Erythroblast (primary cell): ENCODE data around the gene ELF5.

Experiments
- DNase-seq, 2 experiments: peaks; one replicate each; lab custom pipeline; 2025; lab: John Stamatoyannopoulos, UW
- GATA1 ChIP-seq: IDR thresholded peaks from 2 replicates; pipeline ENCODE4 v1.6.1; 2011; ENCODE audit warnings: low read depth, mild to moderate bottlenecking, control low read depth, low read length, moderate library complexity
- POLR2A ChIP-seq: IDR thresholded peaks from 2 replicates; pipeline ENCODE4 v1.6.1; 2011; ENCODE audit warnings: mild to moderate bottlenecking, low read length

Gene ELF5

GRCh38 chr11:34445956-34446355 is 67.6 kb downstream of the ELF5 start:
- DNase-seq = peak in 1 of 2 experiments; percentile 41
- no peak for TF ChIP-seq GATA1
- no peak for TF ChIP-seq POLR2A

DNA sequence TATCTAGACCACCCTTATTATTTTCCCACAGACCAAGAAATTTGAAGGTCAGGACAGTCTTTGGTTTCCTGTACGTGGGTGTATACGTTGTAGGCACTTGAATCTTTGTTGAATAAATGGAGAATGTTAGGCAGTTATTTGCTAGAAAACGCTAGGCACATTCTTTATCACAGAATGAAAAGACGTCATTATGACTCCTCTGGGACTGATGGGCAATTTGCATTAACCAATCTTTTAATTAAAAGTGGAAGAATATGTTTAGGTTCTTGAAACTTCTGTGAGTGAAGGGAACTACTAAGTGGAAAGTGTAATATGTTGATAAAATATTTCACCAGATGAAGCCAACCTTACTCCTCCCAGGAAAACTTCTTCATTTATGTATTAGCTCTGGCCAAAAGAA is 69.2 kb downstream of the ELF5 start:
- TF ChIP-seq POLR2A = no peak
- TF ChIP-seq GATA1 = no peak
- no peak for DNase-seq

DNA sequence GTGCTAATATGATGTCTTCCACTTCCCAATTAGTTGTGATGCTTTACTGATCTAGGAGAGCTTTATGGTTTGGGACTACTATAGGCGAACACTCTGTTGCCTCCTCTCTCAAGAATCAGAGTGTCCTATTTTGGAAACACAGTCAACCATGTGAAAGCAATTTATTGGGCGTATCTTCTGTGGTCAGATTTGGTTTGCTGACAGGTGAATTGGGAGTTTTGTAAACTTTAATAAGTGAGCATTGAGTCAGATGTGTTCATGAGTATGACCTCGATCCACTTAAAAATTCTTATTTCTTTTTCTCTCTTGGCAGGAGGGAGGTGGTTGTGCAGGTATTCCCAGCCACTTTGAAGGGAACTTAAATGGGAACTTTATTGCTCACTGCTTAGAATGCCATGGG is 70.5 kb downstream of the ELF5 start:
- DNase-seq = no peak
- no peak for TF ChIP-seq POLR2A
- no peak for TF ChIP-seq GATA1

DNA sequence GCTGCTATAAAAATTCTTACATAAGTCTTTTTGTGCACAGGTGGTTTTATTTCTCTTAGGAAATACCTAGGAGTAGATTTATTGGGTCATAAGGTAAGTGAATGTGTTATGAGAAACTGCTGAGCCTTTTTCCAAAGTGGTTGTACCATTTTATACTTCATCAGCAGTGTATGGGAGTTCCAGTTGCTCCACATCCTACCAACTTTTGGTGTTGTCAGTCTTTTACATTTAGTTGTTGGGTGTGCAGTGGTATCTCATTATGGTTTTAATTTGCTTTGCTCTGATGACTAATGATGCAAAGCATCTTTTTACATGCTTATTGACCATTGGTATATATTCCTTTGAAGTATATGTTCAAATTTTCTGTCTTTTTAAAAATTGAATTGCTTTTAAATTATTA is 71.8 kb downstream of the ELF5 start:
- no peak for TF ChIP-seq GATA1
- no peak for TF ChIP-seq POLR2A
- DNase-seq = peak in 1 of 2 experiments; percentile 21

GRCh38 chr11:34439610-34440198 is 73.9 kb downstream of the ELF5 start:
- no peak for TF ChIP-seq POLR2A
- TF ChIP-seq GATA1 = no peak
- DNase-seq = peak; percentile 68 to 71

DNA sequence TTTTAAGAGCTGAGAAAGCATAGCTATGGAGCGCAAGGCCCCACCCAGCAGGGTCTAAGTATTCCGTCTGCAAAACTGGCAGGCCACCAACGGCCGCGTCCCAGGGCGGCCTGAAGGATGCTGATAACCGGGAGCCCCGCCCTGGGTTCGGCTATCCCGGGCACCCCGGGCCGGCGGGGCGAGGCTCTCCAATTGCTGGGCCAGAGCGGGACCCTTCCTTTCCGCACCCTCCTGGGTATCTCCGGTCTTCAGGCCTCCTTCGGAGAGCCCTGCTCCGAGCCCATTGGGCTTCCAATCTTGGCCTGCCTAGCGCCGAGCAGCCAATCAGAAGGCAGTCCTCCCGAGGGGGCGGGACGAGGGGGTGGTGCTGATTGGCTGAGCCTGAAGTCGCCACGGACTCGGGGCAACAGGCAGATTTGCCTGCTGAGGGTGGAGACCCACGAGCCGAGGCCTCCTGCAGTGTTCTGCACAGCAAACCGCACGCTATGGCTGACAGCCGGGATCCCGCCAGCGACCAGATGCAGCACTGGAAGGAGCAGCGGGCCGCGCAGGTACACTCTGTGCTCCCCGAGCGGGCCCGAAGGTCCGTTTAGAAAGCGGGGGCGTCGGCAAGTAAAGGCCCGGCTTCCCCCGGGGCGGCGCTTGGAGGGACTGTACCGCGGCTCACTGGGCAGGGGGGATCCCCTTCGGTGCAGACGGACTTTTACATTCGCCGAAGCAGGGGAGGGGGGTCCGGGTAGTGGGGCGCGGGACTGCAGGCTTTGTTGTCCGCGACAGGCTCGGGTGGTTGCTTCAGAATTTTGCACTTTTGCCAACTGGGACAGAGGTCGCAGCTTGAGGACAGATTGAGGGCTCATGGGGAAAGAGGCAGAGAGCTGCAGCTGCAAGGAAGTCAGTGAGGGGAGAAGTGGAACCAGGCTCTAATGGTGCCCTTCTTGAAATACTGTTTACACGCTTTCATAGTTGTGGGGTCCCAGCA is 74.8 kb downstream of the ELF5 start, which contains the start of gene CAT:
TSS of gene CAT (plus strand) at position 406 of the 979 bp plus-strand sequence. CDS start at position 486, 80 bp downstream.
- DNase-seq = peak; percentile 99 to 100
- TF ChIP-seq POLR2A = peak; percentile 99
- peak; percentile 81 for TF ChIP-seq GATA1

DNA sequence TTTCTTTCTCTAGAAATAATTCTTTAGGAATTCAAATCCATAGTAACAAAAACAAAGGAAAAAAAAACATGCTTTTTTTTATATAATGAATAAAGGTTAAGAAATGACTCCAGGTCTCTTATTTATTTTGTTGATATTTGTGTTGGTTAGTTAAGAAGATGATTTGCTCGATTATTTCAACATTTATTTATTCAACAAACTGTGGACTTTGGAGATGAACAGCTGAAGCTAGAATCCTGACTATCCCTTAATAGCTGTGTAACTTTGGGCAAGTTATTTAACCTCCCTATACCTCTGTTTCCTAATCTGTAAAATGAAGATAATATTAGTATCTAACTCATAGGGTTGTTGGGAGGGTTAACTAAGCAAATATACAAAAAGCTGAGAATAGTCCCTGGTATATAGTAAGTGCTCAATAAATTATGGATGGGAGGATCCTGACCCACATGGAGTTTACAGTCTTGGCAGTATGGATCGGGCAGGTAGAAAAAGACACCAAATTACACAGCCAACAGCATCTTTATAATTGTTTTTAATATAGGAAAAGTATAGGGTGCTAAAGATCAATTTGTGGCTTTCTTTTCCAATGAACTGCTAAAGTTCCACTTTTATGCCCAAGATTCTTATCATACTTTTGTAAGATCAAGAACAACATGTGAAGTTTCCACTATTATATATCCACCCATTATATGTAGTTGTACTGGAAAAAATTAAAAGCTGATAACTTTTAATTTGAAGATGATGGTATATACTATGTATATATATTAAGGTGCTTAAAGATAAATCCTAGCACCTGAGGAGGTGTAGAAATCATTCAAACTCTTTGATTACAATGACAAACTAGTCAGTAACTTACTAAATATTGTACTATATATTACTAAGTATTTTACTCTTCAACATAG is 76.1 kb downstream of the ELF5 start:
- no peak for TF ChIP-seq GATA1
- TF ChIP-seq POLR2A = no peak
- peak in 1 of 2 experiments; percentile 26 for DNase-seq

GRCh38 chr11:34433899-34434298 is 79.7 kb downstream of the ELF5 start:
- DNase-seq = no peak
- TF ChIP-seq GATA1 (no peak), POLR2A (no peak)

GRCh38 chr11:34432822-34433221 is 80.8 kb downstream of the ELF5 start:
- no peak for DNase-seq
- TF ChIP-seq POLR2A (no peak), GATA1 (no peak)

- DNase-seq = no peak
- no peak for TF ChIP-seq GATA1
- no peak for TF ChIP-seq POLR2A
Measured at GRCh38 chr11:34431979-34432378, 81.6 kb downstream of the ELF5 start.
